ENCODE results near the gene PIM1.
"Not testable (repeated sequence)": the region's sequence is repeated elsewhere in the genome, so short reads cannot be mapped to it uniquely, and the experiment has no call there.

The PIM1 gene

DNA sequence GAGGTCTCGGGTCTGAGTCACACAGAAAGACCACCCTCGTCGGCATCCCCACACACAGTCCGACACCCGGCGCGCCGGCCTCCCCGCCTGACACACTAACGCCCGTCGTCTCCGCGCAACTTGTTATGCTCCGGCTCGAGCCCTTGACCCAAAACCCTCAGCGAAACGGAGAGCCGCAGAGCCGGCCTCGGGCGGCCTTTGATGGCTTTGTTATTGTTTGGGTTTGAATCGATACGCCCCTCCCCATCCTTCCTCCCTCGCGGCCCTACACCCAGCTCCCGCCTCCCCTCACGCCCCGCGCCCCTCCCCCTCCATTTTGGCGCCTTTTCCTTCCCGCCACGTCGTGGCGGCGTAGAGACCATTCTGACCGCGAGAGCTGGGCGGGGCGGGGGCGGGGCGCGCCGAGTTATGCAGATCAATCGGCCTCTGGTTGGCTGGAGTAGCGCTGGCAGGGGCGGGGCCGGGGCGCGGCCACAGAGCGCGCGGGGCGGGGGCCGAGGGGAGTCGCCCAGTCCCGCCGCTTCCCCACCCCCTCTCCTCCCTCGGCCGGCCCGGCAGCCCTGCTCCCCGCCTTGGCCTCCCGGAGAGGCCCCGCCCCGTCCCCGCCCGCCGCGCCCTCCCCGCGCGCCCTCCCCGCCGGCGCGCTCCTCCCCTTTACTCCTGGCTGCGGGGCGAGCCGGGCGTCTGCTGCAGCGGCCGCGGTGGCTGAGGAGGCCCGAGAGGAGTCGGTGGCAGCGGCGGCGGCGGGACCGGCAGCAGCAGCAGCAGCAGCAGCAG is at the start of gene PIM1:
Gene PIM1, plus strand, starts transcription at position 657 of the 777 bp plus-strand sequence. CDS start 424 bp downstream, outside the sequence.
- DNase-seq = peak; percentile 95 to 97

DNA sequence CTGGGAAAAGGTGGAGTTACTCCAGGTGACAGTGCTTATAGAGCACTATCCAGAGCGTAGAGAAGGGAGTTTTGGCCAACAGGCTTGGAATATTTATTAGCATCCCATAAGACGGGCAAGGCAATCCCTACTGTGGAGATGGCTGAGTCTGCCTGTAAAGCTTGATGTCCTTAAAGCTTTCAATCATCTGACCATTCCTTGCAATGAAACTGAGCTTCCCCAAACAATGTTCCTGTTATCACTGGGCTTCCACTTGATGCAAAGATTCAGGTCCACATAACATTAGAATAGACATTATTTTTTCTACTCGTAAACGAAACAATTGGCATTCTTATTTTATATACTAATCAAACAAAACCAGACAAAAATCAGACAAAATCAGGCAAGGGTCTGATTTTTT is 48.4 kb upstream of the PIM1 start:
- DNase-seq = no peak

DNA sequence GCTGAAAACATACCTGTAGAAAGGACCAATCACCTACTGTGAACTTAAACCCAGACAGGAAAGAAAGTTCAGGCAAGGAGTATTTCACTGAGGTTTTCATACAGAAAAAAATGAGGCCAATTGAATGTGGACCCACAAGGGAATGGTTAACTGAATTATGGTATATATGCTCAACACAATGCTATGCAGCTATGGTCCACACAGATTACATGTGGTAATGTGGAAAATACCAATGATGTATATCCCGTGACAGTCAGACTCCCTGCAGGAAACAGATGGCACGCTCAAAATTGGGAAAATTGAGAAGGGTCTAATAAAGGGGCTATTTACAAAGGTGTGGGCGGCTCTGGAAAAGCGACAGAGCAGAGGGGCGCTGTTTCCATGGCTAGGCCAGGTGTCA is 47.1 kb upstream of the PIM1 start:
- DNase-seq = no peak

DNA sequence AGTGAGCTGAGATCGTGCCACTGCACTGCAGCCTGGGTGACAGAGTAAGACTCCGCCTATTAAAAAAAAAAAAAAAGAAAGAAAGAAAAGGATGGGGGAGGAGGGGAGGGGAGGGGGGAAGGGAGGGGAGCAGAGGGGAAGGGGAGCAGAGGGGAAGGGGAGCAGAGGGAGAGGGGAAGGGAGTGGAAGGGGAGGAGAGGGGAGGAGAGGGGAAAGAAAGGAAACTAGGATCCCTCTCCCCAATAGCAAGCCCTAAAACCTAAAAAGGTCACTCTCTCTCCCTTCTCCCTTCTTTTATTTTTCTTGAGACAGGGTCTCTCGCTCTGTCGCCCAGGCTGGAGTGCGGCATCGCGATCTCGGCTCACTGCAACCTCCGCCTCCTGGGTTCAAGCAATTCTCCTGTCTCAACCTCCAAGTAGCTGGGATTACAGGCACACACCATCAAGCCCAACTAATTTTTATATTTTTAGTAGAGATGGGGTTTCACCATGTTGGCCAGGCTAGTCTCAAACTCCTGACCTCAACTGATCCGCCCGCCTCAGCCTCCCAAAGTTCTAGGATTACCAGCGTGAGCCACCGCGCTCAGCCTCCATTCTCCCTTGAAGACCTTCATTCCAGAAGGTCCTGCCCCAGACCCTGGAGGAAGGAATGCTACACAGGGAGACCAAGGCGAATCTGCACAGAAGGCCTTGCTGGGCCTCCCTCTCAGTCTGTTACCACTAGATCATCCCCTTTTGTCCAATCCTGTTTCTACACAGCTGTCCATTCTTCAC is 45.8 kb upstream of the PIM1 start:
- no peak for DNase-seq

DNA sequence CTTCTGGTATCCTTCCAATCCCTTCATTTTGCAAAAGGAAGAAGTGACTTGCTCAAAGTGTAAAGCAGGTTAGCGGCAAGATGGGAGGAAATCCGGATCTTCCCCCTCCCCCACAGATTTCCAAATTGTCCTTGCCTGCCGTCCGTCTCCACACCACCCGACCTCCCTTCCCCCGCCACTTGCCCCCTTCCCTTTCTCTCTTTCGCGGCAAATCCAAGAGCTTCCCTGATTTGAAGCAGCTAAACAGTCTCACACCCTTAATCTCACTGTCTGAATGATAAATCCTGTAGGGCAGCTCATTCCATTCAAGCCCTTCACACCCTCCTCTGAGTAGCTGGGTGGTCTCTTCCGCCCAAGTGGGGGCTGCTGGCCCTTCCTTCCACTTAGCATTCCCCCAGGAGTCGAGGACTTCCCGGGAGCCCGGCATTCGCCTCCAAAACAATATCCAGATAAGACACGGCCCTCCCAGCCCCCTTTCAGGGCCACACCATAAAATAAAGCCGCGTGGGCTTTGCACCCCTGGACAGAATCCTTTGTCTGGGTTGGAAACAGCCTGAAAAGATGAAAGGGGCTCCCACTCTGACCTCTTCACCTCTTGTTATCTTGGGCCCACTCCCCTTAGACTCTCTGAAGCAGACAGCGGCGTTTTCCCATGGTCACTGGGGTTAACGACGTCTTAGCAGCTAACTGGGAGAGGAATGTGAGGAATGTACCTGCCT is 44.0 kb upstream of the PIM1 start:
- no peak for DNase-seq

DNA sequence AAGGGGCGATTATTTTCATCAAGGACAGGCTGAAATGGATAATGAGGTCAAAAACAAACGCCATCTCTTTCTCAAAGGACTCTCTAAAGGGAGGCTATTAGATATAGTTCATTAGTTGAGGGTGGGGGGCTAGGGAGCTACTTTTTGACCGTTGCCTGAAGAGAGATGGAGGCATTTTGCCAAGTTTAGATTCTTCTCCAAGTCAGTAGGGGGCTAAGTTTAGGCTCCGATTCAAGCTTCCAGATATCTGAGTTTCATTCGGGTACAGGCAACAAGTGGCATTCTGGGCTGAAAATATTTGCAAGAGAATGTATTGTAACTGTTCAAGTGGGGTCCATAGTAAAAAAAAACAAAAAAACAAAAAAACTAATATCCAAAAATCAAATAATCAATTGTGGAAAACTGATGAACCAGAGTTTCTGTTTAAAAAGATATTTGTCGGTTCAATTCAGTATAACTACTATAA is 43.4 kb upstream of the PIM1 start:
- DNase-seq = no peak

DNA sequence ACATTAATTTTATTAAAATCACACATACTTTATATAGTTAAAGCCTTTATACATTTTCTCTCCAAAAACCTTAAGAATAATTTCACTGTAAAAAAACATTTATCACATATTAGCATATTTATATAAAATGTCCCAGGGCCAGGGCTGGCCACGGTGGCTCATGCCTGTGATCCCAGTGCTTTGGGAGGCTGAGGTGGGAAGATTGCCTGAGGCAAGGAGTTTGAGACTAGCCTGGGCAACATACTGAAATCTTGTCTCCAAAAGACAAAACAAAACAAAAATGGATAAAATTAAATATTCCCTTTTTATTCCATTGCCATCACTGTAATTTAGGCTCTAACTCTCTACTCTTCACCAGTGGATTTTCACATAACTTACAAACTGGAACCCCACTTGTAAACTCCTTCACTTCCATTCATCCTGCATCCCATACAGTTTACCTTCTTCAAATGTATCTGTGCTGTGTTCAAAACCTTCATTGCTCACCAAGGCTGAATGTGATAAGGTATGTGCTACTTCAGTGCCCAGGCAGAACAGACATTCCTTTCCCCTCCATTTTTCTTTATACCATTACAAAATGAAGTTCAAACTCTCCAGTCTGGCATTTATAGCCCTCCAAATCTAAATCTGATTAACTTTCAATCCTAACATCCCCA is 42.9 kb upstream of the PIM1 start:
- no peak for DNase-seq

DNA sequence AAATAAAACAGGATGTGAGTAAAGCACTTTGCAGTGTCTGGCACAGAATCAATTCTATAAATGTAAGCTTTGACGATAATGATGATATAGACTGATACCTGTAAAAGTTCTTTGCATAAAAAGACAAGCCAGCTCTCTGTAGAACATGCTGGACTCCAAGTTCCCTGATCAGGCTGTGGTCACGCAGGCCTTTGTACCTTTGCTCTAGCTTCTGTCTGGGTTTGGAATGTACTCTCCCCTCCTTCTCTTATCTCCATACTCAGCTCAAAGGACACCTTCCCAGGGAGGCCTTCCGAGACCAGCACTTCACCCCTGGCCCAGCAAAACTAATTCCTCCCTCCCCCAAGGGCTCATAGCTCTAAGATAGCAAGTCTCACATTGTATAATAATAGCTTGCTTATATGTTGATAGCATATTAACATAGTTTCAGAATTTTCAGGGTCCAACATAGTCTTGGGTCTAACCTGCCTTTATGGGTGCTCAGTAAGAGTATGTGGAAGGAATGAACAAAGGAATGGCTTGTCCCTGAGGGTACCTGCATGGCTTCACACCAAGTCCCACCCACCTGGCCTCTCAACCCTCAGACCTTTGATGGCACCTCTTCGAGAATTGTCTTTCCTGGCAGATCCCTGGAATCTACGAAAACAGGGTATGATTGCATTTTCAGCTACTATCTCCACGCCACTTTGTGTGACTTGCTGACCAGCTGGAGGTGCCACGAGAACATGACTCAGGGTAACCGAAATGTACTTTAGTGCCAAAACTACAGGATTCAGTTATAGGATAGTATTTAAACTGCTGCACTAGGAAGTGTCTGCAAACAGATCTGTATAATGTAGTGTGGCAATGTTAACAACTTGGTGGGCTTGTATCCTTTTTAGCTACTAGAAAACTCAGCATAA is 41.7 kb upstream of the PIM1 start:
- no peak for DNase-seq

DNA sequence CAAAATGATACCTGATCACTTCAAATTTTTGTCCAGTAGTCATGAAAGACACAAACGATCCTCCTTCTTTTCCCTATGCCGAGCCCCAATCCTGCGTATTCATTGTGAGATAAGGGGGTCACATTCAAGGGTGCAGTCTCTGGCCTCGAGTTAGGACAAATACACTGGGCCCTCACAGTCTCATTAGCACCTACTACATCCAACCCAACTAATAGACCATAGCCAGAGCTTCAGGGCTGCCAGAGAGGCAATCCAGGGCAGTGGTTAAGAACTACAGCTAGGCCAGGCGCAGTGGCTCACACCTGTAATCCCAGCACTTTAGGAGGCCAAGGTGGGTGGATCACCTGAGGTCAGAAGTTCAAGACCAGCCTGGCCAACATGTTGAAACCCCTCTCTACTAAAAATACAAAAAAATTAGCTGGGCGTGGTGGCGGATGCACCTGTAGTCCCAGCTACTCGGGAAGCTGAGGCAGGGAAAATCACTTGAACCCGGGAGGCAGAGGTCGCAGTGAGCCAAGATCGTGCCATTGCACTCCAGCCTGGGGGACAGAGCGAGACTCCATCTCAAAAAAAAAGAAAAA is 41.0 kb upstream of the PIM1 start:
- DNase-seq = not testable (repeated sequence)

DNA sequence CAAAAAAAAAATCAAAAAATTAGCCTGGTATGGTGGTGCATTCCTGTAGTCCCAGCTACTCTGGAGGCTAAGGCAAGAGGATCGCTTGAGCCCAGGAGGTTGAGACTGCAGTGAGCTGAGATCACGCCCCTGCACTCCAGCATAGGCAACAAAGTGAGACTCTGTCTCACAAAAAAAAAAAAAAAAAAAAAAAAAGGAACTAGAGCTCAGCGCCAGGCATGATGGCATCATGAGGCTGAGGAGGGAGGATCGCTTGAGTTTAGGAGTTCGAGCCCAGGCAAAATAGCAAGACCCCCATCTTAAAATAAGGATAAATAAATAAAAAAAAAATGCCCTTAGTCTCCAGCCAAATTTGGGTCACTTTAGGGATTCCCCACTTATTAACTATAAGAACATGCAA is 40.4 kb upstream of the PIM1 start:
- no peak for DNase-seq

DNA sequence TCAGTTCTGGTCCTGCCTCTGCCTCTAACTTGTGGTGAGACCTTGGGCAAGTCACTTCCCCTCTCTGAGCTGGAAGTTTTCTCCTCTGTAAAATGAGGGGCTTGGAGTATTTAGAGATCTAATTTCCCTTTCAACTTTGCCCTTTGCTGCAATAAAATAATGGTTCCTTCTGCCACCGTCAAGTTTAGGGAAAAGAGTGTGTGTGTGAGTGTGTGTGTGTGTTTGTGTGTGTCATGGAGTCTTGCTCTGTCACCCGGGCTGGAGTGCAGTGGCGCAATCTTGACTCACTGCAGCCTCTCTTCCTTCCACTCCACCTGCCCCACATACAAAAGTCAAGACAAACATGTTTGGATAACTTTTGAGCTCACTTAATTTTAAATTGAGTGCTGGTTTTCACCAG is 39.2 kb upstream of the PIM1 start:
- DNase-seq = peak; percentile 77 to 83

DNA sequence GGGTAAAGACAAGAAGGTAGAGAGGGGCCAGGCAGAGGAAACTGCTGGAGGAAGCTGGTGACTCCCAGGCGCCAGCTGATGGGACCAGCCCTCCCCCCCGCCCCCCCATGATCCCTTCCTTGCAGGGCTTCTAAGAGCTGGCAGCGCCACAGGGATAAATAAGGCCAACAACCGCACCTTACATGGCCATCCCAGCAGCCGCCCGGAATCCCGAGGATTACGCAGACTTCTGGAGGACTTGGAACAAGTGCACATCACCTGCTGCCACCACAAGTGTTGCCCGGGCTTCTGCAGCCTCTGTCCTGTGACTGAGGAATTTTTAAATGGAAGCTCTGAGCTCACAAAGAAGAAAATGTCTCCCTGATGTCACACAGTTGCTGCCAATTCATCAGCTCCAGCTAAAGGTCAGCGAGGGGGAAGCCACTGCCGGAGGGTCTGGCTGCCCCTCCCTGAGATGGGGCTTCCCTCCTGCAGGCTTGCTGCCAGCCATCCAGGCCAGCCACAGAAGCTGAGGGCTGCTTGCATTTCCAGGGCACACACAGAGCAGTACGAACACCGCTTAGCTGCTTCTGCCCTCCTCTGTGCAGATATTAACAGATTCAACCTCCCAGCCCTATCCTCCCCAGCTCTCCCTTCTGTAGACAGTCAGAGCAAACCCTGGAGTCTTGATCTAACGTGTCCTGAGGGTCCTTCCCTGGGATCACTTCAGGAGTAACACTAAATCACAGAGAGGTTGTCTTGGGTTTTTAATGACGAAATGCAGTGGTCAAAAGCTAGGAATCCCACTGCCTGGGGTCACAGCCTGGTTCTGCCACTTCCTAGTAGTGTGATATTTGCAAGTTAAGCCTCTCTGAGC is 38.6 kb upstream of the PIM1 start:
- no peak for DNase-seq

DNA sequence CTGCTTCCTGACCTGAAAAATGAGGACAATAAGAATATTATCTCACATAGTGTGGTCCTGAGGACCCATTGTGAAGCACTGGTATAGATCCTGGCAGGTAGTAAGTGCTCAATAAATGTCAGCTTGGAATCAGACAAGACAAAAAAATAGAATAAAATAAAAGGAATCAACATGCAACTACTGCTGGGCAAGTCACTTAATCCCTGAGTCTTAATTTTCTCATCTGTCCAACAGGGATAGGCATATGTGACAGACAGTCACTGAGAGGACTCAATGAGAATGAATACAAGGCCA is 38.0 kb upstream of the PIM1 start:
- DNase-seq = no peak

DNA sequence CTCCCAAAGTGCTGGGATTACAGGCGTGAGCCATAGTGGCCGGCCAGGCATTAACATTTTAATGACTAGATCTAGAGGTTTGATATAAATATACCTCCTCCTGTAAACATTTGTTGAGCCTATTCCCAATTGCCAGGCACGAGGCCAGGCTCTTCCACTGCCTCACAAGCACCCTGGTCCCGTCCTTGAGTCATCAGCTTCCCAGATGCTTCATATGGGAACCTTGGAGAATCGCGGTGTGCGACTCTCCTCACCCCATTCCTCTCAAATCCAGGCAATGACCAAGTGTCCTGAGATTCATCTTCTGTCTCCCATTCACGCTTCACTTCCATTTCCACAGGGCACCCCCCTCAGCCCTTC is 35.9 kb upstream of the PIM1 start:
- DNase-seq = no peak

DNA sequence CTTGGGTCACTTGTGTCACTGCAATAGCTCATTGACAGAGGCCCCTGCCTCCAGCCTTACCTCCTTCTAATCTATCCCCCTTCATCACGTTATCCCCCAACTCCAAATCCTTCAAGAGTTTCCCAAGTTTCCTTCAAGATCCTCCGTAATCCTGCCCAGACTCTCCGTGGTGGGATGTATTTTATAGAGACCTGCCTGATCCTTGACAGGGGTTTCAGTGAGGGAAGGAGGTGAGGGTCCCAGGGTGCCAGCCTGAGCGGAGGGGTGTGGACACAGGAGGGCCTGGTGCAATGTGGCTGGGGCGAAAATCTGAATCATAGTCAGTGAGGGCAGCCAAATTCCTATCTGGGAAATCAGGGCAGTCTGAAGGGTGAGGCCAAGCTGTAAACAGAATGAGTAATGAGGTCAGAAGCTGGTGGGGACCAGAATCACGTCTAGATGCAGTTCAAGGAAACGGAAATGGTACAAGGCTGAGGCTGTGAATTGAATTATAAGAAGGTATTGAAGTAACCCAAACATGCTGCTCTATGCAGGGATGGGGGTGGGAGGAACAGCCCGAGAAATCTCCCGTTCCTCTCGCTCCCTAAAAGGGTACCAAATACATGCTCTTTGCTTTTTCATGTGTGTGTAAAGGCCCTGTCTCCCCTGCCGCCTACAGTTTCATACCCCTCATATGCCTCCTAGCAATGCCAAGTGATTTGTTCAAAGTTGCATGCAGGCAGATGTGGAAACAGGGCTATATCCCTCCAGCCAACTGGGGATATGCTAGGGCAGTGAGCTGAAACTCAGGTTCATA is 35.4 kb upstream of the PIM1 start:
- DNase-seq = no peak

DNA sequence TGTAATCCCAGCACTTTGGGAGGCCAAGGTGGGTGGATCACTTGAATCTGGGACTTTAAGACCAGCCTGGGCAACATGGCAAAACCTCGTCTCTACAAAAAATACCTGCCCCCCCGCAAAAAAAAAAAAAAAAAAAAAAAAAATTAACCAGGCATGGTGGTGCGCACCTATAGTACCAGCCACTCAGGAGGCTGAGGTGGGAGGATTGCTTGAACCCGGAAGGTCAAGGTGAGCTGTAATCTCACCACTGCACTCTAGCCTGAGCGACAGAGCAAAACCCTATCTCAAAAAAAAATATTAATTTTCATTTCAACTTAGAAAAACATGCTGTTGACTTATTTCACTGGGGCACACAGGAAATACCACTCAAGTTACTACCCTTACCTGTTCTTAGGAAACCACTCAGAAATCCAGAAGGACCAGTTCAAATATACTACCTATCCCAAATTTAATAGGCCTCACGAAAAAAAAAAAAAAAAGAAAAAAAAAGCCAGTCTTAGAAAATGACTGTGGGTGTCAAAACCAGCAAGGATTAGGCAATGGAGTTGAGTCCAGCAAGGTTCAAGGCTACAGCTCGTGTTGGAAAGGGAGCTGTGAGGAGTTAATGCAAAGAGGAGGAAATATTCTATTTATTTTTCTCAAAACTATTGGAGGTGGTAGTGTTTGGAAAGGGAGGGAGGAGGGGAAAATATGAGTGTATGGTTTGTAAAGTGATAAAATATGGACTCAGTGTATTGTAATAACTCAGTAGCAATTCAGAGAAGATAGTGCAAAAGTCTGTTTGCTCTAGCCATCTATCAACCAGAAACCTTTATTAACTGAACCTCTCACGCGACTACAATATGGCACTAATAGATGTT is 33.9 kb upstream of the PIM1 start:
- DNase-seq = peak in 1 of 2 experiments; percentile 31

DNA sequence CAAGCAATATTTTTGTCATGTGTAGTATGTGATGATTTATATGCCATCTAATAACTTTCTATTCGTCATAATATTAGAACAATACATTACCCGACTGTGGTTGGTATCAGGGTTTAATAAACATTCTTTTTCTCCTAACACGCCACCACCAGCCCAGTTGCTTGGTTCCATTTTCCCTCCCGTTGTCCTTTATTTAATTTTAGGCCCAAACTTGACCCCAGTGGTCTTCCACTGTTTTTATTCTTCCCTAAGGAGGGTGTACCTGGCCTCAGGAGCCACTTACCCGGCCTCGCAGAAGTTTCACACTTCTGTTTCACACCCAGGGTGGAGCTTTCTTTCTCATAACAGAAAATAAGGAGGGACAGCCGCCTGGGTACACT is 33.1 kb upstream of the PIM1 start:
- no peak for DNase-seq

DNA sequence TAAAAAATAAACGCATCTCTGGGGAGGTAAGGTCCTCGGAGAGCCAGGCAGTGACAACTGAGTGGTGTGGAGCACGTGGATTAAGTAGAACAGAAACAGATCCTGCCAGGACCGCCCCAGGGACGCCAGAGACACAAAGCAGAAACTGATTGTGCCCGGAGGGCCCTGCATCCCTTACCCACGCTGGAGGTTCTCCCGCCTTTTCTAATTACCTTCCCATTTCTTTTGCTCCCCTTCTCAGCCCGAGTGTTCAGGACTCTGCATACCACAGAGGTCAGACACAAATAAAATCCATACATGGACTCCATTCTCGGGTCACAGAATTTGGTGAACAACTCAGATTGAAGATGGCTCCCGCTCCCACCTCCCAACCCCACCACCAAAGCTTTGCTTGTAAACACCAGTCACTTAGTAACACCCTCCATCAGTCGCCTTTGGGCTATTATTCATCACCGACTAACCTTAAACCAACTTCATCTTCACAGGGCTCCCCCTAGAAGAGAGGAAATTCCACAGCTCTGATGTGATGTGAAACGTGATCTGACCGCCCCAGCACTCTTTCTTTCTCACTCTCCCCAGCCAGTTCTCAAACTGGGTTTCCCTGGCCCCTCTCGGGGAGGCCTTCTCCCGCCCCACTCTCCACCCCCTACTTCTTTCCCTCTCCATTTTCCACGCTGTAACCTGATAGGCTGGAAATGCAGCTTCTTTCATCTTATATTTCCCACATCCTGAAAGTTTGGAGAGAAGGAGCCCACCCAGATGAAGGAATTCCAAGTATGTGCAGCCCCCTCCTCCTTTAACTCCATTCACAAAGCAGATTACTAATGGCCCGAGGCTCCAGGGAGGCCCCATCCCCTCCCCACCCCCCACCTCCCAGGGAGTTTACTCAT is 32.5 kb upstream of the PIM1 start:
- no peak for DNase-seq
